Fibroblast of skin of right biceps (primary cell): ENCODE measurements around the gene GFPT2.

Experiments used
- DNase-seq: peaks from one replicate; pipeline ENCODE4 v3.0.0-alpha.2; 2013

GFPT2 gene

DNA sequence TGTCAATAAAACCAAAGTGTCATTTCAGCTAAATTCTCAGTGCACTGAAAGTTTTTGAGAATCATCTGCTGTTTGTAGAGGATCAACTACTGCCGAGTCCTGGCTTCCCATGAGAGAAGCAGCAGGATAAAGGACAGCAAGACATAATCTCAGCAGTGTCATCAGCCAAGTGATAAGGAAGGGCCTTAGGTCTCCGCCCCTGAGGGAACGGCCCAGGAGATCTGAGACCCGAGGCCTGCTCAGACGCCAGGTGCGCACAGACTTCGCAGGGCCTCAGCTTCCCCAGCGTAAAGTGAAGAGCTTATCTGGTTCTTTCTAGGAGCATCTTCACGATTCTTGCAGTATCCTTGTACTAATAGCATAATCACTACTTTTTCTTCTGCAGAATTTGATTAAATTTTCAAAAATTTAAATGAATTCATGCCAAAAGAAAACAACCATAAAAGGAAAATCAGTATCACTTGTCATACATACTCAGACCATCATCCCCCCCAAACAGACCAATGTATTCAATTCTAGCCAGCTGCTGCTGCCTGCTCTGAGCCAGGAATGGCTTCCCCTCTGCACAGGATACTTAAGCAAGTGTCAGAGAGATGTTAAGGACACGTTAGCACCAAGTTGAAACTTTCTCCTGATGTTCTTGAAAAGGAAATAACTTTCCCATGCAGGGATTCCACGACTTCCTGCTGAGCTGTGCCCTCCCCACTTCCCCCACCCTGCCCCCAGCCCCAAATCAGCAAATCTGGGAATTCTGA, 2.2 kb downstream of the GFPT2 start:
- DNase-seq, result no peak

DNA sequence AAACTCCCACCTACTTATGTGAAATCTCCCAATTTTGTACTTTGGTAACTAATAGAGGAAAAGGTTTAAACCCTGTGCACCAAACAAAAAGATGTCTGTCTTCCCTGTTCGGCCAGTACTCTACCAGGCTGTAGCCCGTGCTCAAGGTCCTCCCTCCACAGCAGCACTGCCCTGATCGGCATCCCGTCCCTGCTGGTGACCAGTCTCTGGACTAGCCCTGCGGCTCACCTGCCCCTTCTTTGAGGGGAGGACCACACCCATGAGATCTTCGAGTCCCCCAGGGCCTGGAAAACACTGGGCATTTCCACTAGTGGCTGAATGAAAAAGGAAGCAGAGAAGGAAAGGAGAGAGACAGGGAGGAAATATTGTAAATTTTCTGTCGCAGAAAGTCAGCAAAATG, 2.8 kb downstream of the GFPT2 start:
- DNase-seq, result no peak

DNA sequence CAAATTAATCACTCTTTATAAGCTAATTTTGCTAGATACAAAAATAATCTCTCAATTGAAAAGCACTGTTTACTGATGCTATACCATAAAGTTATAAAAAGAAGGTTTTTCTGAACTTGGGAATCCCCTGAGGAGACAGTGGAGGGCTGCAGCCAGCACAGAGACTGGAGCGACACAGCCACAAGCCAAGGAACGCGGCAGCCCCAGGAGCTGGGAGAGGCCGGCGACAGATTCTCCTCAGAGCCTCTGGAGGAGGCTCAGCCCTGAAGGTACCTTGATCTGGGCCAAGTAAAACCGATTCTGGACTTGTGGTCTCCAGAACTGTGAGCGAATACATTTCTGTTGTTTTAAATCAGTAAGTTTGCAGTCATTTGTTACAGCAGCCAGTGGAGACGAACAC, 3.7 kb downstream of the GFPT2 start:
- DNase-seq, result no peak

DNA sequence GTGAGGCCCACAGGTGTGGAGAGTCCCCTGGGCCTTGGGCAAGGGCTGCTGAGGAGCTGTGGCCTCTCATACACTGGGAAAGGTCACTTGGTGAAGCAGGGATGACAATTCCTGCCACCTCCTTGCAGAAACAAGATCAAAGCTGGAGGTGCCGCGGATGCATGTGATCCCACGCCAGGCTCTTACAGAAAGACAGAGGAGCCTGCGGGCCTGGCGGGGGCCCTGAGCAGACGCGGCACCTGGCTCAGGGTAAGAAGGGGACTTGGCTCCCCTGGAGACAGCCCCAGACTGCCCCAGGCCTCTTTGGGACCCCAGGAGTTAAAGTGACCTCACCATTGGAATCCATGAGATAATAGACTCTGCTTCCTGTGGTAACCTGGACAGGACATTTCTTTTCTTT, 4.8 kb downstream of the GFPT2 start:
- DNase-seq, result no peak

DNA sequence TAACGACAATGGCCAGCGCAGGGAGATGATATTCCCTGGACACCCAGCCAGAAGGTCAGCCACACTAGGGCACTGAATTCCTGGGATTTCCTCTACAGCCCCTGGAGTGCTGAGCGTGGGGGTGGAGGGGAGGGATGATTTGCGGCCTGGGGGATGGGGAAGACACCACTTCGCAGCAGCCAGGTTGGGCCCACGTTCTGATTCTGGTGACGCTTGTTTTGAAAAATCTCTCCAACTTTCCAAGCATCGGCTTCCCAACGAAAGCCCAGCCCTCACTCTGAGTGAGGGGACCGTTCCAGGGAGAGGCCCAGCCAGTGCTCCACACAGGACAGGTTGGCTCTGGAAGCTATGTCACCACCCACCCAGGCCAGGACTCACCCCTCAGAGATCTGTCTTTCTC, 5.4 kb downstream of the GFPT2 start:
- DNase-seq, result no peak

DNA sequence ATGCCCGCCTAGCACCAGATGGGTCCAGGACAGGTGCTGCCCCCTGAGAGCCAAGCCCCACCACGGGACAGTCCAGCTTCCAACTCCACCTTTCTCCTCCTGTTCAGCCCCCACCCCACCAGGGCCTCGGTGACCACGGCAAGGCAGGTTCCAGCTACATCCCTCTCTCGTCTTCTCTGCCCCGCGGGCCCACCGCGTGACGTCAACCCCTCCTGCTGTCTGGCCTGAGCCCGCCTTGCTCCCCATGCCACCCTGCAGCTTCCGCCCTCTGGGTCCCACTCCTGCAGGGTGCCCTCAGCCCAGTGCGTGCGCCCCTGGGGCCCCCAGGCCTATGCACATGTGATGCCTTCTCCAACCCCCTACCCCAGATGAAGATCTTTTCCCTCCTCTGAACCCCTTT, 6.8 kb downstream of the GFPT2 start:
- DNase-seq, result no peak

DNA sequence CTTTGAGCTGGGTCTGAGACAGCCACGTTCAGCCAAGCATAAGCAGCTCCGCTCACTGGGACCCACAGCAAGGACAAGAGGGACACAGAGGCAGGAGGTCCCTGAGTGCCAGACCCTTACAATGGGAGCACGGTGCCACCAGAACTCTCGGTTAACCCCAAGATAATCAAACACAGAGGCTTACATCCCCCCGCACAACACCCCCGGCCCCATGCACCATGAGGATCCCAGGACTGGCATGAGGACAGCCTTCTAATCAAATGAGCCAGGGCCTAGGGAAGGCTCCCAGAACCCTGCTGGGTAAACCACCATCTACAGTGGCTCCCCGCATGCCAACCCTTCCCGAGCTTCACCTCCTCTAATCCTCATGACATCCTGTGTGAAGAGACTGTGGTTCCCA, 7.4 kb downstream of the GFPT2 start:
- no peak for DNase-seq

DNA sequence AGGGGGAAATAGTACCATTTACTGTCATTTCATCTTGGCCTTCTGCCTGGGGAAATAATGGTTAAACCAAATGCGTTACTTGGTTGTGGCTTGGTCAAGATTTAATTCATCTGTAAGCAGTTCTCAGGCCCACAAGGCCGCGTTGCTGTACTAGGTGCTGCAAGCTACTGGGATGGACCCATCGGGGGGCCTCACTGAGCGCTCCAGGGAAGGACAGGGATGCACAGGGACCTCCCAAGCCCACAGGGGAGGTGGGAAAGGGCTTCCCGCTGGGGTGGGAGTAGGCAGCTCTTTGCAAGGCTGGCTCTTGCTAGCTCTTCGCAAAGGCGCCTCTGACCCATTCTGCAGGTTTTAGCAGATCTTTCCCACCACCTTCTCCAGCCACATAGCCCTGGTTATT, 8.0 kb downstream of the GFPT2 start:
- no peak for DNase-seq

DNA sequence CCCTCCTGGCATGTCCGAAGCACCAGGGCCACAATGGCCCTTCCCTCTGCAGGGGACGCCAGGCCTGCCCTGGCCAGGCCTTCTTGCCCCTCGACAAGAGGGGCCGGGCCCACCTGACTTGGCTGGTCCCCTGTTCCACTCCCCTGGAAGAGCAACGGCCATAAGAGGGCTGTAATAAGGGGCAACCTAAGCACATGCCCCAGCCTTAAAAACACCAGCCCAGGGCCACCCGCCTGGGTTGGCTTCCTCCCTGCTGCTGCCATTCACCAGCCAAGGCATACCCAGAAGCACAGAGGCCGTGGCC, 8.5 kb downstream of the GFPT2 start:
- DNase-seq, result no peak

DNA sequence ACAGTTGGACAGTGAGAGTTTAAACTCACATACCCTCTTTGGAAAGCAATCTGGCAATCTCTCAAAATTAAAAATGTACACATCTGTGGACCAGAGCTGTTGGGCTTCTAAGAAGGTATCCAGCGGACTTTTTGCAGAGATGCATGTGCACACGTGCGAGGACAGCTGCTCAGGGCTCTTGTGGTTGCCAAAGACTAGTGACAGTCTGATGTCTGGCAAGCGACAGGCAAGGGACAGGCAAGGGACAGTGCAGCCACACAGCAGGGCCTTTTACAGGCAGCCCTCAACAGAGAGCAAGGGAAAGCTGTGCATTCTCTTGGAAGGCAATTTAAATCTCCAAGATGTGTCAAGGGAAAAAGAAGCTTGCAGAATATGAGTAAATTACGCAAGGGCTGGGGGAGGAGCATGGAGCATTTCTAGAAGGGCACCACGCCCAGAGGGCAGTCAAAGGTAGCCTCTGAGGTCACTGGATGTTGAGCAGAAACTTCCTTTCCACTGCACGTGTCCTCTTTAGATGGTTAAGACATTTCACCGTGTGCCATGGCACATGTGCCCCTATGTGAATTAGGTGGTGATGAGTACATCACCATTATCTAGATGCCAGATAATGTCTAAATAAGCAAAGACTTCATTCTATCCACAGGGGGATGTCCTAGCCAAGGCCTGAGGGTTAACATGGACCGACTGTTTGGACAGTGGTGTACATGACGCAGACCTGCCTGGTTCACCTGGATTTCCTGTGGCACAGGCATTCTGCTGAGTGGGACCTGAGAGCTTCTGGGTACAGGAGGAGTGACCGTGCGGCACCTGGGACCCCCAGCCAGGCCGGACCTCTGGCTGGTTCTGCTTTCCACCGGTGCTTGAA, 9.1 kb downstream of the GFPT2 start:
- DNase-seq, result peak; percentile 55

DNA sequence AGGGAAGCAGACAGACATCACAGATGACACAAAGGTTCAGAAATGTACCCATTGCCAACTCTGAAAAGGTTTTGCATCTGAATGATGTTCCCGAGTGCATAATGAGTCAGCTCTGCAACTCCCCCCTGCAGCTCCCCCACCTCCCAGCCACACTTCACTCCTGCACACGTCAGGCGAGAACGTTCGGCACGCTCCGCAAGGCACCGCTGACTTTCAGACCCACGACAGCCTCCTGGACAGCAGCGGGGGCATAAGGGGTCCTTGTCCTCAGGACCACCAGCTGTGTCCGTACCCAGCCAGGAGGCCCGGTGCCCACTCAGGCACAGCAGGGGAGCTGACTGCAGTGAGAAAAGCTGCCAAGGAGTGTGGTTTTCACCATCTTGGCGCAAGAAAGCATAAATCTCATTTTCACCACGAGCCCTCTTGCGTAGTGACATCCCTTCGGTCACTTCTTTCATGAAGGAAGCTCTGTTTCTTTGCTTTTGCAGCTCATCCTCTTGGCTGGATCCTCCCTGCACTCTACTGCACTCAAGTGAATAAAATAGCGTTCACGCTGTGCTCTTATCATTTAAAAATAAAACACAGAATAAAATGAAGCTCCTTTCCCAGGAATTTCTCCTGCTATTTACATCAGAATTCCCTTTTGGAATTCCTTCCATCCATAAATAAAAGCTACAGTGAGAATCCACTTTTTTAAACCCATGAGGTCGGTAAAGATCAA, 9.9 kb downstream of the GFPT2 start:
- DNase-seq, result peak; percentile 85

DNA sequence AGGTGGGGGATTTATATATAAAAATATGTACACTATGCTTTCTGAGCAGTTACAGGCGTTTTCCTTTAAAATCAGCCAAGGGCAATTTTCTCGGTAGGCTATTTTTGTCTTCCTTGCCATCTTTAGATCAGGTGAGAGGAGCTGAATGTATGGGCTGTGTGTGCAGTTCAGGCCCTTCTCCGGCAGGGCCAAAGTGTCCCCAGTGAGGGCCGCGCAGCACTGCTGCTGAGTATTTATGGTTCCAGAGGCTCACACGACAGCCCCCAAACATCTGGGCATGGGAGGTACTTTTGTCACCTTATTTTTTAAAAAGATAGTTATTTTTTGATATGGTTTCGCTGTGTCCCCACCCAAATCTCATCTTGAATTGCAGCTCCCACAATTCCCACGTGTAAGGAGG, 11.5 kb downstream of the GFPT2 start:
- no peak for DNase-seq

DNA sequence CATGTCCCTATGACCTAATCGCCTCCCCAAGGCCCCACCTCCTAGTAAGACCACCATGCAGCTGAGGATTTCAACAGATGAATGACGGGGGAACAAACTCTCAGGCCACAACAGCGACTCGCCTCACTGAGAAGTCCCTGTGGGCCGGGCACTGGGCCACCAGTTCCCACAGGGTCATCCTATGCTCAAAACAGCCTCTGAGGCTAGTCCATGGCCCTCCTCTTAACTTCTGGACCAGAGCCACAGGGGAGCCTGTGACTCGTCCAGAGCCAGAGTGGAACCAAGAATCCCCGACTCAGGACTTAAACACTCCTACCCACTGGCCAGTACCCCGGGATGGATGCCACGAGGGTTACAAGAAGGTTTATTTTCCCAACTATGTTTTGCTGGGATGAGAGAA, 12.3 kb downstream of the GFPT2 start:
- peak; percentile 56 for DNase-seq

DNA sequence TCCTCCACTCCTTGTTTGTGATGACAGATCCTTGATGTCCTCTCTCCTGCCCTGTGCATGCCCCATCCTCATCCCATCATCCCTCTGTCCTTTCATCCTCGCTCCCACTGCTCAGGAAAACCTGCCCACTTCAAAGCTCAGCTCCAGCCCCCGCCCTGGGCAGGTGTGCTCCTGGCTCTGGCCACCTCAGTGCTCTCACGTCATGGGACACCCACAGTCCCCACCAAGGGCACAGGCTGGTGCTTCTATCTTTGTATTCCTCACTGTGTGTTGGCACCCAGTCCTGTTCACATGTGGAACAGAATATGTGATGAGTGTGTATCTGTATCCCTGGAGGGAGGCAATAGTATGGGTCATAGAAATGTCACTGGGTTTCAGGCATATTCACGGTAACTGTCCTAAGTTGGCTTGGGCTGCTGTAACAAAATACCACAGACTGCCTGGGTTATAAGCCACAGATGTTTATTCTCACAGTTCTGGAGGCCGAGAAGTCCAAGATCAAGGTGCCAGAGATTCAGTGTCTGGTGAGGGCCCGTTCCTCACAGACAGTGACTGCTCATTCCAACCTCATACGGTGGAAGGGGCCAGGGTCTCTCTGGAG, 13.5 kb downstream of the GFPT2 start:
- peak; percentile 22 for DNase-seq

DNA sequence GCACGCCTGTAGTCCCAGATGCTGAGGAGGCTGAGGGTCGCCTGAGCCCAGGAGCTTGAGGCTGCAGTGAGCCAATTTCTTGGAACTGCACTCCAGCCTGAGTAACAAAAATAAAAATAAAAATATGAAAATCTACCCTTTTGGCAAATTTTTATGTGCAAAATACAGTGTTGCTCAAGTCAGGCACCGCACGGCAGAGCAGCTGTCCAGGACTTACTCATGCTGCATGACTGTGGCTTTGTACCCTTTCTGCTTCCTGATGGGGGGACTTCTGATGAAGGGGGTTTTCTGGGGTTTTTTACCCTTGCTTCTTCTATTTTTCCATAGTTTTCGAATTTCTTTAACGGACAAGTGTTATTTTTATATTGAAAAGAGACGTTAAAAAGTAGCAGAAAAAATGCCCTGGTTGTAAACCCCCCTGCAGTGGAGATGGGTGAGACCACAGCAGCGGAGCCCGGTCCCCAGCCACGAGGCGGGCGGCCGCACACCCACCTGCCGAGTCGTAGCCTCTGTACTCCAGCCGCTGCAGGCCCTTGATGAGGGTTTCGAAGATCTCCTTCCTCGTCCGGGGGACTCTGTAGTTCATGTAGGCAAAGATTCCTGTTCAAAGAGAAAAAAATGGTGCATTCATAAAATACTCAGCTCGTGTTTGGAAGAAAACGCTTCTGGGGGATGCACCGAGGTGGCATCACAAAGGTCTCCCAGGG, 15.0 kb downstream of the GFPT2 start:
- peak; percentile 25 for DNase-seq

DNA sequence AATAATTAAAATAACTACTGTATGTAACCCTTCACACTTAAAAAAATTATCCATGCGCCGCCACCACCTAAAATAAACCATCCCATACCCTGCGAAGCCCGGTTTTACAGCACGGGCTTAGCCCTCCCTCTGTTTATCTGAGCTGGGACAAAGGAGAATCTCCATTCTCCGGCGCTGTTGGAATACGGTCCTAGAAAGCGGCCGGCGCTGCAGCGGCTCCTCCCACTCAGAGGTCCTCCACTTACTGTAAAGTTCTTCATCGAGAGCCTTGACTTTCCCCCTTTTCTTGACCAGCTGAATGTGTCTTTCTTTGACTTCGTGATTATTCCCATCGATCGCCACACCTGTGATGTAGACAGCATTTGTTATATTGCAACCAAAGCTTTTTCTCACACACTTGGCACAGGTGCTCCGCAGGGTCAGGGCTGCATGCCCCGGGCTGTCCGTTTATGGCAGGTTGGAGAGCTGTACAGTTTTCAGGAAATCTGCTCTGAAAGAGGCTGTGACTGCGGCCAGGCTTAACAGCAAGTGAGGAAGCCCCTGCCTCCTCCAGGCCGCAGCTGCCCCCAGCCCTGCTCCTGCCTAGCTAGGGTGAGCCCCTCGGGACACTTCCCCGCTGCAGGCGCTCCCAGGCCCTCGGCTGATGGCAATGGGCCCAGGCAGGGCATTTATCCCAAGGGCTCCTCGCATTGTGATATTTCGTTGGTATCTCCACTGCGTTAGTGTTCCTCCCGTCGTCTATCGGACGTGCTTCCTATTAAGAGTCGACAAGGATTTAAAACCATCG, 16.7 kb downstream of the GFPT2 start:
- DNase-seq, result no peak

DNA sequence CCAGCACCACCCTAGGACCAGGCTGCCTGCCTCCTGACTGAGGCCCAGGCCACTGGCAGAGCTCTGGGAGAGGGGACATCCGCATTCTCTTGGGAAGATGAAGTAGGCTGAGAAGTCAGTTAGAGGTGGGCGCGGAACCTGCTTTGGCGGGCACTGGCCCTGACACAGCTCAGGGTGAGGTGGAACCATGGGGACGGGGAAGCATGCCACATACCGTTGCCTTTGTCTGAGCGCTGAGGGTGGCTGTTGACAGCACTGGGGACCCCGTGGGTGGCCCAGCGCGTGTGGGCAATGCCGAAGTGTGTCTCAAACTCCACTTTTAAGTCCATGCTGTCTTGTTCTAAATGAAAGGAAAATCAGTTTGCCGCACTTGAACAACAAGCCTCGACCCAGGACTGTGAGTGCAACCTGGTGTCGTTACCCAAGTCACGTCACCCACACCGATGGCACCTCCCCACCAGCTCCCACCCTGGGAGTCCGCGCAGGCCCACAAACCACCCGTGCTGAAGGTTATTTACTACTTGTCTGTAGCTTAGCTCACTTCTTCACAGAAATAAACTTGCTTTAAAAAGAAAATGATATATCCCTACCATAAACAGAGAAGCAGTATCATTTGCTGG, 17.4 kb downstream of the GFPT2 start:
- DNase-seq, result no peak

DNA sequence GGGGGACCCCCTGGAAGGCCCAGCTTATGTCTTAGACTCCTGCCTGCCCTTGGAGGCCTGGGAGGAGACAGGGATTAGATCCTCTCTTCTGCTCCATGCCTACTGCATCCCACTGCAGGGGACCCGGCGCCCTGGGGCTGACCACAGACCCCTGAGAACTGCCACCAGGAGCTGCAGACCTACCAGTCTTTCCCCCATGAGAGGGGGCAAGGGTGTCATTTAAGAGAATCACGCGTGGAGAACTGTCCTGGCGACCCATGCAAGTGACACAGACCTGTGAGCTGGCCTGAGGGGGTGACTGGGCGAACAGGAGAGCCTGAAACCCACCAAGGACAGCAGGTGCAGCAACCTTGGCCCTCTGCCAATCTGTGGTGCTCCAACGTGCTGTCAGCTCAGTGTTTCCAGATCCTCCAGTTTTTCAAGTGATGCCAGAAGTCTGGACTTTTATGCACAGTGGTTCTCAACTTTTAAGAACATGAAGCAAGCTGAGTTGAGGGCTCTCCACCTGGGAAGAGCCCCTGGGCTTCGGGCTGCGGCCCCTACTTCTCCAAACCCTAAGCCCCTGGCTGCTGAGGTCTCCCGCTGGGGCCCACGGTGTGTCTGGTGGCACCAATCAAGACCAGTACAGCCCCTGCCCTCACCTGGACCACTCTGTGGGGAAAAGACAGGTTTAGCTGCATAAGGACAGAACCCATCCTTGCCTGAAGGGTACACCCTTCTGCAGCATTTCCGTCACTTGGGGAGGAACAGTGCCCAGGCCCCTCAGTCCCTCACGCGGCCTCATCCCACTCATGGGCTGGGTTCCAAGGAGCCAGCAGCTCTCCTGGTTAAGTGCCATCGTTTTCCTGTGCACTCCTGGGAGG, 18.2 kb downstream of the GFPT2 start:
- no peak for DNase-seq

DNA sequence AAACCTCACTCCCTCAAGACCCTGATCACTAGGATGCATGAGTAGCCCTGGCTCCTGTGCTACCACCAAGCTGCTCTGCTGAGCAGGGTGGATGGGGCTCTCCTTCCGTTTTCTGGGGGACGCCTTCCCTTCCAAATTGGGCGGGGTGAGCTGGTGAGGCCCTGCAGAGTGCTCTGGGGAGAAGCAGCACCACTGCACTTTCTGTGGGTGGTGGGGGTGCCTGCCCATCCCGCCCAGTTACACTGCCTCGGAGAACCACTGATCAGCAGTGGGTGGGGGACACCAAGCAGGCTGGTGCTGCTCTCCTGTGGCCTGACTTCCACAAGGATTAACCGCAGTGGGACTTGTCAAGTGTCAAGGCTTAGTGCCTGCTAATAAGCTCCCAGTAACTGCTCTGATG, 19.0 kb downstream of the GFPT2 start:
- no peak for DNase-seq

DNA sequence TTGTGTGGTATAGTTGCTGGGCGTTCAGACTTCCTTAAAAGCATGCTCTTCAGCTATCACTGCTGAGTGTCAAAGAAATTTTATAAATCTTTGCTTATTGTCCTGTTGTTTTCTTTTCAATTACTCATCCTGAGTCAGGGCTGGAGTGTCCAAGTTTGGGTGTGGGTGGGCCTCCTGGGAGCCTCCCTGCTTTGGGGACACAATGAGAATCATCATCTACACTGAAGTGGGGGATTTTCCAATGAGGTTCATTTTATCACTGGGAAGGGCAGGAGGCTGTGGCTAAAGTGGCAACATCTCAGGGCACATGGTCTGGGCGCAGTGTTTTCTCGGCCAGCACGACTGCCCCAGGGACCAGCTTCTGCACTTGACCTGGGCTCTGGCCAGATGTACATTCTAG, 19.5 kb downstream of the GFPT2 start:
- peak; percentile 80 for DNase-seq

DNA sequence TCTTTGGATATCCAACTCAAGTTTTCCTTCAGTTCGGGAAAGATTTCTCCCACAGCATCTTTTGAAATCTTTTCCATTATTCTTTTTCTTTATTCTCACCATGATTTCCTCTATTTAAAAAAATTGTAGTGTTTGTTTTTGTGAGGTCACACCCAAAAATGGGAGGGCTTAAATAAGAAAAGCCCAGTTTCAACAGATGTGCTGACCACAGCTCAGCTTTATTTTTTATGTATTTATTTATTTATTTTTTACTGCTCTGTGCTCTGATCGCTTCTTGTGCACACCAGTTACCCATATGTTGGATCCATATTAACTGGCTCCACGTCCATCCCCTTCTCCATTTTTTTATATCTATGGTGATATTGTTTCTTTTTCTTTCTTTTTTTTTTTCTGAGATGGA, 20.3 kb downstream of the GFPT2 start:
- DNase-seq, result no peak
